GM12874 (cell line): Measurements from ENCODE around the gene GSTO2.

Experiments
- TF ChIP-seq, protein P1 (sequence below): IDR thresholded peaks from 2 replicates; pipeline ENCODE4 v1.5.1; 2011; ENCODE audit warnings: low read depth, mild to moderate bottlenecking, control low read depth, low read length, moderate library complexity; ENCODE audit not compliant: insufficient read depth

GSTO2 gene

DNA sequence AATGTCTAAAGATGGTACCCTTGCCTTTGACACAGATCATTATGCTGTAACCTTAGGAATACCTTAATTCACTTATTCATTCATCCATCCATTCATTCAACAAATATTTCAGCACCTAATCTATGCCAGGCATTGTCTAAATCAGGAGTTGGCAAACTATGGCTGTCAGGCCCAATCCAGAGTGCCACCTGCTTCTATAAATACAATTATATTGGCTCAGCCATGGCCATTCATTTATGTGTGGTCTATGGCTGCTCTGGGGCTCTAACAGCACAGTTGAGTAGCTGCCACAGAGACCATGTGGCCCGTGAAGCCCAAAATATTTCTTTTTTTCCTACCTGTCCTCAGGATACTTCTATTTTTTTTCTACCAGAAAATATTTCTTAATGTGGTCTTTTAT lies 75.2 kb downstream of the GSTO2 start:
- TF ChIP-seq, protein P1, sequence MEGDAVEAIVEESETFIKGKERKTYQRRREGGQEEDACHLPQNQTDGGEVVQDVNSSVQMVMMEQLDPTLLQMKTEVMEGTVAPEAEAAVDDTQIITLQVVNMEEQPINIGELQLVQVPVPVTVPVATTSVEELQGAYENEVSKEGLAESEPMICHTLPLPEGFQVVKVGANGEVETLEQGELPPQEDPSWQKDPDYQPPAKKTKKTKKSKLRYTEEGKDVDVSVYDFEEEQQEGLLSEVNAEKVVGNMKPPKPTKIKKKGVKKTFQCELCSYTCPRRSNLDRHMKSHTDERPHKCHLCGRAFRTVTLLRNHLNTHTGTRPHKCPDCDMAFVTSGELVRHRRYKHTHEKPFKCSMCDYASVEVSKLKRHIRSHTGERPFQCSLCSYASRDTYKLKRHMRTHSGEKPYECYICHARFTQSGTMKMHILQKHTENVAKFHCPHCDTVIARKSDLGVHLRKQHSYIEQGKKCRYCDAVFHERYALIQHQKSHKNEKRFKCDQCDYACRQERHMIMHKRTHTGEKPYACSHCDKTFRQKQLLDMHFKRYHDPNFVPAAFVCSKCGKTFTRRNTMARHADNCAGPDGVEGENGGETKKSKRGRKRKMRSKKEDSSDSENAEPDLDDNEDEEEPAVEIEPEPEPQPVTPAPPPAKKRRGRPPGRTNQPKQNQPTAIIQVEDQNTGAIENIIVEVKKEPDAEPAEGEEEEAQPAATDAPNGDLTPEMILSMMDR, result no peak

DNA sequence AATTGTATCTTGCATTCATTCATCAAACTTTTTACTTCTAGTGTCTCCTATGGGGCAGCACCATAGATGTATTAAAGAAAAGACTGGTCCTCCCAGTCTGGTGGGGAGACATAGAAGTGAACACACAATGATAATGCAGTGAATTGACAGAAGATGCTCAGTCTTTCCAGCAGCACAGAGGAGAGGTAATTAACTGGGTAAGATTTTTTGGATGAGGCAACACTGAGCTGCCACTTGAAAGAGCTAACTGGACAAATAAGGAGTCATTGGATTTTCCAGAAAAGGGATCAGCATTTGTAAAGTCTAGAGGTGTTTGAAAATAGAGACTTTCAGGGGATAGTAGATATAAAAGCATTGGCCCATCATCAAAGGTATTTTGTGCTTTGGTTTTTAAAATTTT lies 76.5 kb downstream of the GSTO2 start:
- TF ChIP-seq, protein P1, result no peak

DNA sequence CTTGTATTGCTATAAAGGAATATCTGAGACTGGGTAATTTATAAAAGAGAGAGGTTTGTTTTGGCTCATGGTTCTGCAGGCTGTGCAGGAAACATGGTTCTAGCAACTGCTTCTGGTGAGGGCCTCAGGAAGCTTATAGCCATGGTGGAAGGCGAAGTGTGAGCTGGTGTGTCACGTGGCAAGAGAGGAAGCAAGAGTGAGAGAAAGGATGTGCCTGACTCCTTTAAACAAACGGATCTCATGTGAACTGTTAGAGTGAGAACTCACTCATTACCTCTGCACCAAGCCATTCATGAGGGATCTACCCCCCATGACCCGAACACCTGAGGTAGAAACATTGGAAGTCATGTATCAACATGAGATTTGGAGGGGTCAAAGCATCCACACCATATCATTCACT lies 77.0 kb downstream of the GSTO2 start:
- TF ChIP-seq, protein P1, result no peak

DNA sequence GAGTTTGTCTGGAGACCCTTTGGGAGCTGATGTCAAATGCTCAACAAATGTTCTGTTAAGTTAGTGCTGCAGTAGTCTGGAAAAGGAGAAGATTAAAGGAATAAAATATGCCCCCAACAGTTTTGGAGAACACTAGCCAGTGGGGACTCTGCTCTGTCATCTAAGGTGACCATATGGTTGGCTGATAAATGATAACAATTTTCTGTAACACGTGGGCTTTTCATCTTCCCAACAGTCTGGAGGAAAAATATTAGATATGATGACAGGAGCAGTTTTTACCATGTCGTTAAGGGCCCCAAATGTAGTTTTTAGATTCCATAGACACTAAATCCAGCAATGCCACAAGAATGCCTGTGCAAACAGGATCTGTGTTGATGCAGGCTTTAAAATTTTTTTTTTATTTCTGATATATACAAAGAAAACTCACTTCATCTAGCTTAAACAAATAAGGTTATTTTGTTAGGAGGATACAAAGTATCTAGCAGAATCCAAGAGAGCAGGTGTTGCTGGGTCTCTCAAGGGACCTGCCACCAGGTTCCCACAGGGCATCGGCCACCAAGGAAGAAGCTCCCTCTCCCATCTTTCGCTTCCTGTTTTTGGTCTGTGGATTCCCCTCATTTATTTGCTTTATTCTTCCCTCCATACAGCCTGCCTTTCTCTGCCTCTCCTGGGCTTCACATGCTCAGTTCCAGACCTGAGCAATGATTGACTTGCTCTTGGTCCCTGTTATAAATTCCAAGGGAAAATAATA lies 78.5 kb downstream of the GSTO2 start:
- TF ChIP-seq, protein P1, result no peak

DNA sequence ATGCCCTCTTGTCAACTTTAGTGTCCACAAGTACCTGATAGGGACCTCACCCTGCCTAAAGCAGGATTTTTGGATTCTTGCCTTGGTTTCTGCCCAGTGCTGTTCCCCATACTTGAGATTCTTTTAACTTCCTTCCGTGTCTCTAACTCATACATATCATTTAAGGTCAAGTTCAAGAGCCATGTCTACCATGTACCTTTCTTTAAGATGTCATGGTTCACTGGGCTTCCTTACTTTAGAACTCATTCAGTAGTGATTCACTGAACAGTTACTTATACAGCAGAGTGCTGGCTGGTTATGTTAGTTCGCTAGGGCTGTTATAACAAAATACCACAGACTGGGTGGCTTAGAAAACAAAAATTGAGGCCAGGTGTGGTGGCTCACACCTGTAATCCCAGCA lies 79.6 kb downstream of the GSTO2 start:
- TF ChIP-seq, protein P1, result no peak

DNA sequence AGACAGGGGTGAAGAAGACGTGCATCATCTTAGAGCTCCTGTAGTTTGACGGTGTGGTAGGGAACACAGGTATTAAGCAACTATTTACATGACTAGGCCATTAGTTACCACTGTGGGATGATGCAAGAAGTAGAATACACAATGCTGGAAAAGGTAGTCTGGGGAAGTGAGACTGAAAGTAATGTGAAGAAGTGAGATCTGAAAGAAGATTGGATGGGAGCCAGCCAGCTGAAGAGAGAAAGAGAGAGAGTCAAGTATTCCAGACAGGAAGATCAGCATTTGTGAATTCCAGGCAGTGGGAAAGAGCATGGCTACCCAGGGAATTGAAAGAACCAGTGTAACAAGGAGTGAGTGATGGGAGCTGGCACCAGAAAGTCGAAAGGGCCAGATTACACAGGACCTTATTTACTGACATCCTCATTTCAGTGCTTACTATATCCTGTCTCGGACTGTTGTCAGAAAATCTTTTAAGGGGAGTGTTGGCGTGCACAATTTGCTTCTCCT lies 80.7 kb downstream of the GSTO2 start:
- TF ChIP-seq, protein P1, result no peak

DNA sequence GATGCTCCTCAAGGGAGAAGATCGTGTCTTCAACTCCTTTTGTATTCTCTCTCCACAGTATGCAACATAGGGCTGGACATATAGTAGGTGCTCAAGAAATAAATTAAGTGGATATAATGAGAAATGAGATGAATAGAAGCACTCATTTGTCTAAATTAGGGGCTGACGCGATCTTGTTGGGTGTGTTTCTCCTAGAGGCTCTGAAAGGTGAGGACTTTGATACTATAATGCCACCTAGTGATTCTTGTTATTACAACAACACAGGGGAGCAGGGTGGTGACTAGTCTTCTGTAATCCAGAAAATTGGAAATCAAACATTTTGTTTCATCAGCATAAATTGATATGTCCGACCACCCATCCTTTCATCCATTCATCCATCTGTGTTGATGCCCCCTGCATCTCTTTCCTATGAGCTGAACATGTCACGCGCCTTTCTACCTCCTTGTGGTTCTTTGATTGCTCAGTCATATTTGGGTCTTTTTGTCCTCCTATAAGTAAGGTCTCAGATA lies 81.2 kb downstream of the GSTO2 start:
- TF ChIP-seq, protein P1, result peak; percentile 44; the same call in 1 of the 2 replicates
